ENCODE measurements around the gene GABRG3.

- TF ChIP-seq POLR2A (IDR thresholded peaks at IDR 0.05) (no peak), CTCF (IDR thresholded peaks at IDR 0.05) (no peak), POLR2AphosphoS5 (IDR thresholded peaks at IDR 0.05) (no peak), EP300 (IDR thresholded peaks at IDR 0.05) (no peak)
These were observed 31.6 kb upstream of the GABRG3 start for GRCh38 chr15:26939398-26939797.
